Activated naive CD8-positive, alpha-beta T cell treated with anti-CD3 and anti-CD28 coated beads for 36 hours (primary cell): ENCODE measurements around the gene ACSM3. TPM values are rescaled to one million over a fixed set of nuclear protein-coding genes. Genes with fewer than 3 reads are reported as not detected.

Experiments used
- DNase-seq: peaks from one replicate; pipeline ENCODE4 v3.0.0; 2021
- H3K27ac Mint-ChIP-seq: one replicate; pipeline ENCODE4 v1.8.0; 2022; ENCODE audit warnings: mild to moderate bottlenecking, moderate library complexity, mixed read lengths
- H3K27me3 Mint-ChIP-seq: one replicate; pipeline ENCODE4 v1.8.0; 2022; ENCODE audit warnings: mild to moderate bottlenecking, mixed read lengths
- H3K36me3 Mint-ChIP-seq: one replicate; pipeline ENCODE4 v1.8.0; 2021; ENCODE audit warnings: mild to moderate bottlenecking, mixed read lengths
- H3K4me1 Mint-ChIP-seq: one replicate; pipeline ENCODE4 v1.8.0; 2021; ENCODE audit warnings: mixed read lengths
- H3K4me3 Mint-ChIP-seq: one replicate; pipeline ENCODE4 v1.8.0; 2022; ENCODE audit warnings: mild to moderate bottlenecking, moderate library complexity, mixed read lengths
- H3K9me3 Mint-ChIP-seq: one replicate; pipeline ENCODE4 v1.8.0; 2022; ENCODE audit warnings: mixed read lengths
- total RNA-seq, 2 experiments: library from RNA; stranded (reverse); gene quantifications; one replicate each; pipeline ENCODE4 v1.2.3, GENCODE V29; 2021

The ACSM3 gene
- total RNA-seq, 2 experiments from 2014 or later, result 11.0 to 14.1 TPM

GRCh38 chr16:20846551-20846950 is 82.7 kb downstream of the ACSM3 start:
- Mint-ChIP-seq H3K9me3 (no peaks in the 10 kb centered on the region), H3K27ac (no peak overlapping the region), H3K36me3 (peaks cover 23% of the 10 kb centered on the region), H3K4me3 (no peak overlapping the region), H3K4me1 (peaks cover 26% of the 10 kb centered on the region), H3K27me3 (no peaks in the 10 kb centered on the region)
- DNase-seq, result no peak

Other genes starting within 250 kb of the ACSM3 start
- gene ACSM2B, start 187.6 kb upstream of the ACSM3 start, total RNA-seq, result not detected
- gene ACSM1, start 66.3 kb upstream of the ACSM3 start, total RNA-seq, result under 1 TPM in 1 of 2 experiments, not detected in 1; 0.16 TPM
- 10 to 100 TPM; 56.4 to 58.6 TPM for gene THUMPD1, start 22.2 kb upstream of the ACSM3 start, total RNA-seq
- 10 to 100 TPM; 22.6 to 25.1 TPM for gene ERI2, start 42.5 kb downstream of the ACSM3 start, total RNA-seq
- 10 to 100 TPM; 14.4 to 14.8 TPM for gene REXO5, start 42.5 kb downstream of the ACSM3 start, total RNA-seq
- gene DCUN1D3, start 136.3 kb downstream of the ACSM3 start, total RNA-seq, result 1 to 10 TPM; 7.7 to 8.2 TPM
- 10 to 100 TPM; 22.8 to 25.0 TPM for gene LYRM1, start 136.8 kb downstream of the ACSM3 start, total RNA-seq